Jurkat, Clone E6-1 (cell line): Measurements from ENCODE around the gene KLHDC7B.
A peak's percentile ranks its signal among the peaks of the same experiment; 100 is the strongest.
"Not testable (repeated sequence)": the region's sequence is repeated elsewhere in the genome, so short reads cannot be mapped to it uniquely, and the experiment has no call there.

Experiments
- DNase-seq: peaks from one replicate; pipeline ENCODE4 v3.0.0-alpha.2; 2011; ENCODE audit warnings: low read depth, low spot score
- H3K4me3 ChIP-seq: 2 replicates; pipeline ENCODE4 v1.5.1; 2011; ENCODE audit warnings: mild to moderate bottlenecking, low read length, control low read depth, moderate library complexity

The KLHDC7B gene

DNA sequence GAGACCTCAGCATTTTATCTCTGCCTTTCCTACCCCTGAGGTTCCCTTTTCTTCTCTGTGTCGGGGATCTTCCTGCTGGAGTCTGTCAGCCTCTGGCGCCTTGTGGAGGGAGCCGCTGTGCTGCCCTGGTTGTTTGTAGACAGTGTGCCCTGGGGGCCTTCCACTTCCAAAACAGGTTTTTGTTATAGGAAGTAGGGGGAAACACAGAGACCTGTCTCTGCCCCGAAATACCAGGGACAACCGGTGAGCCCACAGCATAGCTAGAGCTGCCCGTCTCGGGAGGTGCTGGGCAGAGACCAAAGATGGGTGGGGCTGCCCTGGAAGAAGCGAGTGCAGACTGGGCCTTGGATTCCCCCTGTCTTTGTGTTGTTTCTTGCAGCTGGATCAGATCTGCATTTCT, 29.6 kb upstream of the KLHDC7B start:
- no peak for DNase-seq
- H3K4me3 ChIP-seq: no peak overlapping the region

DNA sequence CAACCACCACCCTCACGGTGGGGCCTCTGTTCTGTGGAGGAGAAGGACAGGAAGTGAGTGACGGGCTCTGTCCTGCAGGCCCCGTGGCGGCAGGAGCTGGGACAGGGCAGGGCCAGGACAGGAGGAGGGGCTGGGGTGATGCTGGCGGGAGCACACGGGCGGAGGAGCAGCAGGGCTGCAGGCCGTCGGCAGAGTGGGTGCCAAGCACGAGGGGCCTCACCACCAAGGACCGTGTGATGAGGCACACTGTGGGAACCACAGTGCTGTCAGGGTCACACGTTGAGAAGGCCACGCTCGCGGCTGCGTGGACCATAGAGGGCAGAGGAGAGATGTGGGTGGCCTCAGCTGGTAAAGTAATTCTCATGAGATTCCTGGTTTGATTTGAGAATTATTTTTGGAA, 28.8 kb upstream of the KLHDC7B start:
- no peak for DNase-seq
- H3K4me3 ChIP-seq: no peak overlapping the region

DNA sequence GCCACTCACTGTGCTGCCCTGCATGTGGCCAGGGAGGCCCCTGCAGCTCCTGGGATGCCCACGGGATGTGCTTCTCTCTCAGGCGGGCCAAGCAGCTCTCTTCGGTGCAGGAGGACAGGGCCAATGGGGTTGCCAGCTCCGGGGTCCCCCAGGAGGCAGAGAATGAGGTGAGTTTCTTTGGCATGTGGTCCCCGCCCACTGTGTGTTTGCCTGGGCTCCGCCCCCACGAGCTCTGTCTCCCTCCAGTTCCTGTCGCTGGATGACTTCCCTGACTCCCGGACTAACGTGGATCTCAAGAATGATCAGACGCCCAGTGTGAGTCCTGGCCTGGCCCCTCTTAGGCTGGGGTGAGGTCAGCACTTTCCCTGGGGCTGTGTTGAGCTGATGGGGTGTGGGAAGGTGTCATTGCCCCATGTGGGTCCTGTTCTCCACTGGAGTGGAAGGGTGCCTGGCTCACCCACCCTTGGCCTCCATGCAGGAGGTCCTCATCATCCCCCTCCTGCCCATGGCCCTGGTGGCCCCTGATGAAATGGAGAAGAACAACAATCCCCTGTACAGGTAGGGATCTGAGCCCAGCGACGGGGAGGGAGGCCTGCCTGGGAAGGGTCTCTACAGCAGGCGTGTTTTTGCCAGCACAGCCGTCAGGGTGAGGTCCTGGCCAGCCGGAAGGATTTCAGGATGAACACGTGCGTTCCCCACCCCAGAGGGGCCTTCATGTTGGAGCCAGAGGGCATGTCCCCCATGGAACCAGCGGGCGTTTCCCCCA, 28.0 kb upstream of the KLHDC7B start:
- H3K4me3 ChIP-seq: no peak overlapping the region
- no peak for DNase-seq

DNA sequence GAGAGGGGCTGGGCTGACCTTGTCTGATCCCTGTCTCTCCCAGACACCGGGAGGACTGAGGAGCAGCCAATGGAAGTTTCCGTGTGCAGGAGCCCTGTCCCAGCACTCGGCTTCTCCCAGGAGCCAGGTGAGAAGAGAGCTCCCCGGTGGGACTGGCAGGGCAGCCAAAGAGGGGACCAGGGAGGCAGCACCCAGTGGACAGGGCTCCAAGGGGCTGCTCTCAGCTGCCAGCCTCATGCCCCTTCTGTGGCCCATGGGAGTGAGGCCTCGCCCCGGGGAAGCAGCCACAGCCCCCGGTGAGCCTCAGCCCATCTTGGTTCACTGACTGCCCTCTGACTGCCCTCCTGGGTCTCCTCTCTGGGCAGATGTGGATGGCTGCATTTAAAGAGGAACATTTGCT, 27.1 kb upstream of the KLHDC7B start:
- DNase-seq: no peak
- H3K4me3 ChIP-seq: no peak overlapping the region

DNA sequence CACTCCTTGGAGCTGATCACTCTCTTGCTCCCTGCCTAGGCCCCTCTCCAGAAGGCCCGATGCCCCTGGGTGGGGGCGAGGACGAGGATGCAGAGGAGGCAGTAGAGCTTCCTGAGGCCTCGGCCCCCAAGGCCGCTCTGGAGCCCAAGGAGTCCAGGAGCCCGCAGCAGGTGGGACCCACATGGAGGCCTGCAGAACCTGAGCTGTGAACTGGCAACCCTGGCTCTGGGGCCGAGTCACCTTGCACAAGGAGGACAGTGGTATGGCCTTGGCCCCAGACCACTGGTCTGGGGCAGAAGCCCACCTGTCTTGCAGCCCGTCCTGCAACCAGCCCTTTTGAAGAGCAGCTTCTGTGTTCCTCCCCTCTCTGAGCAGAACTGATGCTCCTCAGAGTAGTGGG, 26.5 kb upstream of the KLHDC7B start:
- no peak for DNase-seq
- no peak overlapping the region for H3K4me3 ChIP-seq

DNA sequence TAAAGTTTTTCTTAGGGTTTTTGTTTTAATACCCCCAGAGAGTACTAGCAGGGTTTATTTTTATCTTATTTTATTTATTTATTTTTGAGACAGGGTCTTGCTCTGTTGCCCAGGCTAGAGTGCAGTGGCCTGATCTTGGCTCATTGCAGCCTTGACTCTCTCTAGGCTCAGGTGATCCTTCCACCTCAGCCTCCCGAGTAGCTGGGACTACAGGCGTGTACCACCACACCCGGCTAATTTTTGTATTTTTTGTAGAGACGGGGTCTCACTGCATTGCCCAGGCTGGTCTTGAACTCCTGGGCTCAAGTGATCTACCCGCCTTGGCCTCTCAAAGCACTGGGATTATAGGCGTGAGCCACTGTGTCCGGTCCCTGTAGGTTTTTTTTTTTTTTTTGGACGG, 25.5 kb upstream of the KLHDC7B start:
- not testable (repeated sequence) for H3K4me3 ChIP-seq, DNase-seq

DNA sequence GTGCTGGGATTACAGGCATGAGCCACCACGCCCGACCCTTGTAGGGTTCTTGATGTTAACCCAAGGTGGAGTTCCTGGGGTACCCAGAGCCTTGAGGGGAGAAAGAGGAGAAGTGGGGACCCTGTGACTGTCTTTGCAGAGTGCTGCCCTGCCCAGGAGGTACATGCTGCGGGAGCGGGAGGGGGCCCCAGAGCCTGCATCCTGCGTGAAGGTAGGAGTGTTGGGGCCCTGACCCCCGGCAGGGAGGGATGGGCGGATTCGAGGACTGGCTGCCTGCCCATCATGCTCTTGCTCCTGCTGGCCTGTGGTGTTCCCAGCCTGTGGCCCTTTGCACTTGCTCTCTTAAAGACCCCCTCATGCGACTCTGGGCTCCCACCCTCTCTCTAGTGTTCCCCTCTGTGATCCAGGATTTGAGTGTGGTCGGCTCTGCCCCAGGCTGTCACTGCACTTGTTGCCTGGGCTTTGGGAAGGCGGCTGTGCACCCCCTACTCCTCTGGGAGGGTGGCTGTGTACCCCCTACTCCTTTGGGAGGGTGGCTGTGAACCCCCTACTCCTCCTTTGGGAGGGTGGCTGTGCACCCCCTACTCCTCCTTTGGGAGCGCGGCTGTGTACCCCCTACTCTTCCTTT, 24.8 kb upstream of the KLHDC7B start:
- DNase-seq: no peak
- no peak overlapping the region for H3K4me3 ChIP-seq

DNA sequence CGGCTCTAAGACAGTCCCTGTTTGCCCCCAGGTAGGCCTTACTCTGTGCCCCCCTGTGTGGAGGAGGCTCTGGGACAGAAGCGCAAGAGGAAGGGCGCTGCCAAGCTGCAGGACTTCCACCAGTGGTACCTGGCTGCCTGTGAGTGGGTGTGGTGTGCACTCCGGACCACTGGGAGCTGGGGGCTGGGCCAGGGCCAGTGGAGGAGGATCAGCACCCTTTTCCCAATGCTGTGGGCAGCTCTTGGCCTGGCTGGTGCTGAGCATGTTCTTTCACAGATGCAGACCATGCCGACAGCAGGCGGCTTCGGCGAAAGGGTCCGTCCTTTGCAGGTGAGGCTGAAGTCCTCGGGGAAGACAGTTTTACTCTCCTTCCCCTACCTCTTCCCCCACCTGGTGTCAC, 24.0 kb upstream of the KLHDC7B start:
- no peak for DNase-seq
- H3K4me3 ChIP-seq: no peak overlapping the region

DNA sequence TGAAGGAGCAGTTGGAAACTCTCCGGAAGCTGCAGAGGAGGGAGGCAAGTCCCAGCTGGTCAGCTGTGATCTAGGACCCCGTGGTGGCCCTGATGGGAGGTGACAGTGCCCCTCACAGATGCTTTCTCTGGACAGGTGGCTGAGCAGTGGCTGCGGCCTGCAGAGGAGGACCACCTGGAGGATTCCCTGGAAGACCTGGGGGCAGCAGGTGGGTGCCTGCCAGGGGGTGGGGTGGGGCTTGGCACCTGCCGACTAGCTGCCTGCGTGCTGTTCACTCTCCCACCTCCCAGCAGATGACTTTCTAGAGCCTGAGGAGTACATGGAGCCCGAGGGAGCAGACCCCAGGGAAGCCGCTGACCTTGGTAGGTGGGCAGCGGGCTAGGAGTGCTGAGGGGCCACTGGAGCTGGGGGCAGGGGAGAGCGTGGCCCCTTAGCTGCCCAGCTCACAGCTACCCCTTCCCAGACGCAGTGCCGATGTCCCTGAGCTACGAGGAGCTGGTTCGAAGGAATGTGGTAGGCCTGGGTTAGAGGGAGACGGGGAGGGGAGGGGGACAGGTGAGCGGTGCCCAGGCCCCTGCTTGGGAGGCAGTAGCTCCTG, 23.4 kb upstream of the KLHDC7B start:
- DNase-seq: no peak
- H3K4me3 ChIP-seq: no peak overlapping the region

DNA sequence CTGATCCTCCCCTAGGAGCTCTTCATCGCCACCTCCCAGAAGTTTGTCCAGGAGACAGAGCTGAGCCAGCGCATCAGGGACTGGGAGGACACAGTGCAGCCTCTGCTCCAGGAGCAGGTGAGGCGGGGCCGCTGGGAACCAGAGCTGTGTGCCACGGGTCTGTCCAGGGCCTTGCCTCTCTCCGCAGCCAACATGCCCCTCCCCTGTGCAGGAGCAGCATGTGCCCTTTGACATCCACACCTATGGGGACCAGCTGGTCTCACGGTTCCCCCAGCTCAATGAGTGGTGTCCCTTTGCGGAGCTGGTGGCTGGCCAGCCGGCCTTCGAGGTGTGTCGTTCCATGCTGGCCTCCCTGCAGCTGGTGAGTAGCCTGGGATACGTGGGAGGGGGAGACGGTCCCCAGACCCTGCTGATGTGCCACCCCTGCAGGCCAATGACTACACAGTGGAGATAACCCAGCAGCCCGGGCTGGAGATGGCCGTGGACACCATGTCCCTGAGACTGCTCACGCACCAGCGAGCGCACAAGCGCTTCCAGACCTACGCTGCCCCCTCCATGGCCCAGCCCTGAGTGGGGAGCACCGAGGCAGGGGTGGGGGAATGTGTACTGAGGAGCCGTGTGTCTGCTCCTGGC, 22.8 kb upstream of the KLHDC7B start:
- DNase-seq: no peak

DNA sequence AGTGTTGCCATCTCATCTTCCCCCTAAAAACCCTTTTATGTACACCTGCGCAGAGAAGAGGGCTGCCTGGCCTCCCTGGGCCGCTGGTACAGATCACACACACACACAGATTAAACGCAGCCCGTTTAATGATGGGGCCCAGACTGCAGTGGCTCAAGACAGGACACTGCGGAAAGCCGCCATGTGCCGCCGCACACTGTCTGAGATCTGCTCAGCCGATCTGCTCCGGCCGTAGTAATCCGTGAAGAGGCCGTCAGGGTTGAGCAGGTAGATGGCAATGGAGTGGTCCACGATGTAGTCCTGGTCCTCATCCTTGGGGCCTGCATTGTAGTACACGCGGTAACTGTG, 22.3 kb upstream of the KLHDC7B start:
- H3K4me3 ChIP-seq: no peak overlapping the region
- no peak for DNase-seq

More for the DNA sequence above, 22.8 kb upstream of the KLHDC7B start:
- no peak overlapping the region for H3K4me3 ChIP-seq

DNA sequence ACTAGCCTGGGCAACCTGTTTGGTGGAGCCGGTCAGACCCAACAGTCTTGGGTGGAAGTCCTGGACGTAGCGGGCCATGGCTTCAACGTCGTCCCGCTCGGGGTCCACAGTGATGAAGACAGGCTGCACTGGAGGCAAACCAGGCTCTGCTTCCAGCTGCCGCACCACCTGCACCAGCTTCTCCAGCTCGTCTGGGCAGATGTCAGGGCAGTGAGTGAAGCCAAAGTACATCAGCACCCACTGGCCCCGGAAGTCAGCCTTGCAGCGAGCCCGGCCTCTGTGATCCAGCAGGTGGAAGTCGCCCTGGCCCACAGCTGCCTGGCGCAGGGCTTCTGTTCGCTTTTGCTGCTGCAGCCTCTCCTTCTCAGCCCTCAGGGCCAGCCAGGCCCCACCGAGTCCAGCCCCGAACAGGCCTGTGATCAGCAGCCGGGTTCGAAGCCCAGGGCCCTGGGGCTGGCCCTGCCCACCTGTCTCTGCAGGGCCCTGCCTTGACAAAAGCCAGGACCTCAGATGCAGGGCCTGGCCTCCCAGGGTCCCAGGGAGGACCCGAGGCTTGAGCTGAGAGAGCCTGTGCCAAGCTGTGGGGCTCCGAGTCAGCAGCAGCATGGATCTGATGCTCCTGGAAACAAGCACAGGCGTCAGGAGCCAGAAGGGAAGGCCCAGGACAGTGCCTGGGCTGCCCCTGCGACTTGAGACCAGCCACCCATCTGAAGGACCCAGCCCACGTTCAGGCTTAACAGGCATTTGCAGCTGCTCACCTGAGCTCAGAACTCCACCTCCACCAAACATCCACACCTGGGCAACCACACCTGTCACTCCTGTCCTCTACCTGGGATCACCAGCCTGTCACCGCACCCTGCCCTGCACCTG, 21.7 kb upstream of the KLHDC7B start:
- H3K4me3 ChIP-seq: peak overlapping the region; percentile 71
- DNase-seq: no peak

DNA sequence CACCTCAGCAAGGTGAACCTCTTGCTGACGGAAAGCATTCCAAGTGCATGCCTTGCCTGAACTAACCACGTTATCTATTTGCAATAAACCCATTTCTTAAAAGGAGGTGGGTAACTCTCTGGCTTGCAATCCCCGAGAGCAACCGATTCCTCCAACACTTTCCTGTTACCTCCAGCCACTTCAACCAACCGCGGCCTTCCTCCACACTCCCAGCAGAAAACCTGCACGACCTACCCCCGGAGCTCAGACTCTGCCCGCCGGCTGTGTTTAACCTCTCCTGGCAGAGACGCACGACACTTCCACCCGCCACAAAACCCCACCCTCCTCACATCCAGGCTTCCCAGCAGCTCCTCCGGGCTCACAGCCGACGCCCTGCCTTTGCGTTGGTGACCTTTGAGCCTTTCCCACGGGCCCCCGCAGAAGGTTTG, 21.0 kb upstream of the KLHDC7B start:
- peak overlapping the region; percentile 71 for H3K4me3 ChIP-seq
- DNase-seq: no peak

DNA sequence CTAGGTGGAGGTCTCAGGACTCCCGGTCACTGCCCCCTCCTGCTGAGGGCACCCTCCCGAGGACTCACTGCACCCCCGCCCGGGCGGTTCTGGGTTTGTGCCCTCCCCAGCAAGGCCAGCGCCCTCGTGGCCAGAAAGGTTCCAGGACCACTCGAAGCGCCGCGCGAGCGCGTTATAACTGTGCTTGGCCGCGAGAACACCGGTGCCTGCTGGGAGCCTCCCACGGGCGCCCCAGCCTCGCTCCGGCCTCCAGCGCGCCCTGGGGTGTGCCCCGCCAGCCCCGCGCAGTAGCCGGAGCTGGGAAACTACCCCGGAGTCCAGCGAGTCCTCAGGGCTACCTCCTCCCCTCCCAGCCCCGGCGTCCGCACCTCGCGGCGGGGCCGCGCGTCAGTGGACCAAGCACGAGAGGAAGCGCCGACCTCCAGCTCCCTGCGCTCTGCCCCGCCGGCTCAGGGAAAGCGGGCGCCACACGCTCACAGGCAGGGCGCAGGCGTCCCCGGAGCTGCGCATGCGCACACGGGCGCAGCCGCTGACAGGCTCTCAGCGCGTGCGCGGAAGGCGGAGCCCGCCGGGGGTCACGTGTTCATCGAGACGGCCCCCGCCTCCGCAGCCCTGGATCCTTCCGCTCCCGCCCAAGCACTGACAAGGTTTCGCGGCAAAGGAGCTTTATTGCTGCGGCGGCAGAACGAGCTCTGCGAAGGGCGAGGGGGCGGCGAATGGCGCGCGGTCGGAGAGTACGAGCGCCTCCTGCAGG, 20.4 kb upstream of the KLHDC7B start, which contains the start of gene SCO2:
SCO2 (minus strand) TSS at position 495 of the 754 bp plus-strand sequence. CDS start 1,187 bp downstream, outside the sequence.
- peak within 1 kb of the TSS; percentile 71 for H3K4me3 ChIP-seq
- DNase-seq: peak; percentile 95

DNA sequence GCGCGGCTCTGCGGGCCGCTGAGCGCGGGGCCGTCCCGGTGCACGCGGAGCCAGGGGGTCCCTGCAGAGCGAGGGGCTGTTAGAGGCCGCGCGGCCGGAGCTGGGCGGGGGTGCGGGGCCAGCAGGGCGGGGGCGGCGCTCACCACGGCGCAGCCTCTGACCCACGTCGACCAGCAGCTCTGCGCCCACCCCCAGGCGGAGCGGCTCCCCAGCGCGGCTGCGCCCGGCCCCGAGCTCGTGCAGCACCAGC, 19.9 kb upstream of the KLHDC7B start:
- peak overlapping the region; percentile 71 for H3K4me3 ChIP-seq

DNA sequence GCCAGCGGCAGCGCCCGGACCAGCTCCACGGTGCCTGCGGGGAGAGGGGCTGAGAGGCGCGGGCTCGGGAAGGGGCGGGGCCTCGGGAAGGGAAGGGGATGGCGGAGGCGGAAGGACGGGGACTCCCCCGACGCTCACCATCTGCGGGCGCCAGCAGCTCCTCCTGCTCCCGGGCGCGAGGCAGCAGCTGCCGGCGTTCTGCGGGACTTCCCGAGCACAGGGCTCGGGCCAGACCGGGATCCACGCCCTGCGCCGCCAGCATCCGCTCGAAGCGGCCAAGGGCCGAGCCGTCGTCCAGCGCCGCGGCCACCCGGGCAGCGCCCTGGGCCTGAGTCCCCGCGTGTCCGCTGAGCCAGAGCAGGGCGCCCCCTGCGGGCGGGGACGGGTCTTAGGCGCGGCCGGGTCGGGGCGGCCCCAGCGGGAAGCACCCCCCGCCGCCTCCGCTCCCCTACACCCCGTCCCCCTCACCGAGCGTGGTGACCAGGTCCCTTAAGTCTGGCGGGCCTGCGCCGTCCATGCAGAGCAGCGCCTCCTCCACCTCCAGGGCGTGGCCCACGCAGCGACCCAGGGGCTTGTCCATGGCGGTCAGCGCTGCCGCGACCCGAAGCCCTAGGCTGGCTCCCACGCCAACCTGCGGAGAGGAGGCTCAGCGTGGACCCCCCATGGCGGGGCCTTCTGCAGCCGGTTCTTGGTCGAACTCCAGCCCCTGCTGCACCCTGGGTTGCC, 19.4 kb upstream of the KLHDC7B start:
- H3K4me3 ChIP-seq: peak overlapping the region; percentile 71
- DNase-seq: peak; percentile 76

More for the DNA sequence above, 19.9 kb upstream of the KLHDC7B start:
- no peak for DNase-seq

DNA sequence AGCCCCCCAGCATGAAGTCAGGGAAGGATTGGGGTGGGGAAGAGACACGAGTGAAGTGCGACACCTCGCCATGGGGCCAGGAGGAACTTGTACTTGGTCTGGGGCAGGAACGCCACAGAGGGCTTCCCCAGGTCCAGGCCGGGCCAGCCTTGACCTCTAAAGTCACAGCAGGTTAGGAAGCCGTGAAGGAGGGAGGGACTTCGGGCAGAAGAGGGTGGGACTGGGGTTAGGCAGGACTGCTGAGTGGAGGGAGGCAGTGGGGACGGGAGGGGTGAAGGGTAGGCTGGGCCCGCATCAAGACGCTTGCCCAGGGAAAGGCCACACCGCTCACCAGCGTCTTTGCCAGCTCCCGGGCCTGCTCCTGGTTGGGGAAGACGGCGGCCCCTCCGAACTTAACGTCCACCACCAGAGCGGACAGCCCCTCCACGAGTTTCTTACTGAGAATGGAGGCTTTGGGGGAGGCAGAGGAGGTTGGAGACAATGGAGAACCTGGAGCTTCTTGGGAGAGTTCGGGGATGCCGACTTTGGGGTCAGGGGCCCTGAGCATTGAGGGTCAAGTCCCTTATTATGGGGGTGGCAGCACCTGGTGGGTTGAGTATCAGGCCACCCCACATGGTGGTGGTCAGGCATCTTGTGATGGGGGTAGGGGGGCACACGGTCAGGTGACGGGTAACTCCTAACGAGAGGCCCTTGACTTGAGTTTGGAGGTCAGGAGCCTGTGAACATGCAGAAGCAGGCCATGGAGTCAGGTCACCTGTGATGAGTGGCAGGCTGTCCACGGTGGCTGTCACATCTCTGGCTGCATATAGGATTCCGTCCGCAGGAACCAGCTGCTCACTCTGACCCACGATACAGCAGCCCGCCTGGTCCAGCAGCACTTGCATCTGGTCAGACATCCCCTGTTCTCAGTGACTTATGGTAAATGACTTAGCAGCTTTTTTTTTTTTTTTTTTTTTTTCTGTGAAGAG, 18.6 kb upstream of the KLHDC7B start:
- DNase-seq: no peak
- peak overlapping the region; percentile 71 for H3K4me3 ChIP-seq
